Measurements from ENCODE around the gene DDA1.

DNA sequence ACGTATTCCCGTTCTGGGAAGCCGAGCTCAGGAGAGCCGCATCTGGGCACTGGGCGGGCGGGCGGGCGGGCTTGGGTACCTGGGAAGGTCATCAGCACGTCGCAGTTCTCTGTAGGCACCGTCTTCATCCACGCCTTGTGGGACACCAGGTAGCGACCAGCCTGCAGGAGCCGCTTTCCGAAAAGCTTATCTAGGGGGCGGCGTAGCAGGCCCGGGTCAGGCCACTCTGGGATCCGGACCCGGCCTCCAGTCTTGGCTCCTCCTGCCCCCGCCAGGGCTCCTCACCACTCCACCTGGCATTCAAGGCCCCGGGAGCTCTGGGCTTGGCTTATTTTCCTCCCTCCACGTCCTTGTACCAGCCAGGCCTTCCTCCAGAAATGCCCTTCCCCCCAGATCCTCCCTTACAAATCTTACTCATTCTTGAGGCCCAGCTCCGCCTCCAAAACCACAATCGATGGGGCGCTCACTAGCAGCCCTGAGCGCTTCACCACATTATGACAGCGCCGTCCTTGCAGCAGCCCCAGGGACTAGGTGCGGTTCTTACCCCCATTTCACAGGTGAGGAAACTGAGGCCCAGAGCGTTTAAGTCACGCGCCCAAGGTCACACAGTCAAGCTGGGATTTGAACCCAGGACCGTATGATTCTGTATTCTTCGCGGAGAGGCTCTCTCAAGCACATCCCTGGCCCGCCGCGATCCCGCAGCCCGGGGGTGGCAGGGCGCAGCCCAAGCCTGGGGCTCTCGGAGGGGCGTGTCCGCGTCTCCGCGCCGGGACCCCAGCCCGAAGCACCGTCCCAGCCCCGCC is 24.4 kb downstream of the DDA1 start:
- TF ChIP-seq, protein P1, sequence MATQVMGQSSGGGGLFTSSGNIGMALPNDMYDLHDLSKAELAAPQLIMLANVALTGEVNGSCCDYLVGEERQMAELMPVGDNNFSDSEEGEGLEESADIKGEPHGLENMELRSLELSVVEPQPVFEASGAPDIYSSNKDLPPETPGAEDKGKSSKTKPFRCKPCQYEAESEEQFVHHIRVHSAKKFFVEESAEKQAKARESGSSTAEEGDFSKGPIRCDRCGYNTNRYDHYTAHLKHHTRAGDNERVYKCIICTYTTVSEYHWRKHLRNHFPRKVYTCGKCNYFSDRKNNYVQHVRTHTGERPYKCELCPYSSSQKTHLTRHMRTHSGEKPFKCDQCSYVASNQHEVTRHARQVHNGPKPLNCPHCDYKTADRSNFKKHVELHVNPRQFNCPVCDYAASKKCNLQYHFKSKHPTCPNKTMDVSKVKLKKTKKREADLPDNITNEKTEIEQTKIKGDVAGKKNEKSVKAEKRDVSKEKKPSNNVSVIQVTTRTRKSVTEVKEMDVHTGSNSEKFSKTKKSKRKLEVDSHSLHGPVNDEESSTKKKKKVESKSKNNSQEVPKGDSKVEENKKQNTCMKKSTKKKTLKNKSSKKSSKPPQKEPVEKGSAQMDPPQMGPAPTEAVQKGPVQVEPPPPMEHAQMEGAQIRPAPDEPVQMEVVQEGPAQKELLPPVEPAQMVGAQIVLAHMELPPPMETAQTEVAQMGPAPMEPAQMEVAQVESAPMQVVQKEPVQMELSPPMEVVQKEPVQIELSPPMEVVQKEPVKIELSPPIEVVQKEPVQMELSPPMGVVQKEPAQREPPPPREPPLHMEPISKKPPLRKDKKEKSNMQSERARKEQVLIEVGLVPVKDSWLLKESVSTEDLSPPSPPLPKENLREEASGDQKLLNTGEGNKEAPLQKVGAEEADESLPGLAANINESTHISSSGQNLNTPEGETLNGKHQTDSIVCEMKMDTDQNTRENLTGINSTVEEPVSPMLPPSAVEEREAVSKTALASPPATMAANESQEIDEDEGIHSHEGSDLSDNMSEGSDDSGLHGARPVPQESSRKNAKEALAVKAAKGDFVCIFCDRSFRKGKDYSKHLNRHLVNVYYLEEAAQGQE (IDR thresholded peaks at IDR 0.05; ENCODE audit: insufficient read depth in 1 of 2, low read depth in 2 of 2, low read length in 2 of 2) = no peak
- TF ChIP-seq POLR2AphosphoS5 (IDR thresholded peaks at IDR 0.05; ENCODE audit: low read depth, low read length) = no peak
- no peak for TF ChIP-seq TAF1 (IDR thresholded peaks at IDR 0.05; ENCODE audit: borderline replicate concordance, insufficient read depth, low read length)
- TF ChIP-seq SIN3A (IDR thresholded peaks at IDR 0.05; ENCODE audit: borderline replicate concordance, insufficient read depth, low read length) = no peak

Measured in PFSK-1 (cell line).